ENCODE data around the gene SMCO3. TPM values are rescaled to one million over a fixed set of nuclear protein-coding genes. Genes with fewer than 3 reads are reported as not detected.

The SMCO3 gene
- total and polyA plus RNA-seq, 2 of the 13 experiments (the other 11 are each of a cell fraction or from before 2014, with no cell fraction given), result 0.29 to 0.42 TPM

DNA sequence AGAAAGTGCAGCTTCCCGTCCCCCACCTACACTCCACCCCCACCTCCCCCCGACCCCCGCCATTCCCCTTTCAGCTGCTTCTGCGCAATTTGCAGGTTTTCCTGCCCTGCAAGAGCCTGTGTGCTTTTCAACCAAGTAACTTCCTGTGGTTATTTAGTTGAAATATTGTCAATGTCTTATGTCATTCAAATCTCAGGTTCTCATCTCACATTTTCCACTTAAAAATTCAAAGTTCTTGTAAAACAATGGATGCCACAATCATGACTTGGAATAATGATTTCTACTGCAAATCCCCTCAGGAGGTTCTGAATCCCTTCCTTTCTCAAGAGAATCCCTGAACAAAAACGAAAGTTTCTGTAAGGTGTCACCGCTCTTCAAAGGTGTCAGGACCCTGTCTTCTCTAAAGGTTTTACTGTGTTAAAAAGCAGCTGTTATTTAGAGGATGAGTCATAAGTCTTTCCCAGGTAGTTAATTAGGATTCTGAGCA lies 42.3 kb downstream of the SMCO3 start:
- Histone ChIP-seq H2AFZ (ENCODE audit: low read length) (peak overlapping the region; percentile 50), H3K4me2 (ENCODE audit: low read depth, low read length) (peak overlapping the region; percentile 62), H3K36me3 (replicated peaks in 1 of 2; ENCODE audit: control insufficient read depth in 1 of 2, insufficient read depth in 2 of 2, low read length in 2 of 2) (no peaks in the 10 kb centered on the region), H3K9ac (ENCODE audit: insufficient read depth, low read depth, low read length) (peak overlapping the region; percentile 86), H4K20me1 (ENCODE audit: insufficient read depth, low read length) (no peaks in the 10 kb centered on the region; the same call in 1 of the 2 replicates), H3K27me3 (ENCODE audit: control insufficient read depth in 1 of 2, insufficient read depth in 2 of 2, low read length in 2 of 2) (no peaks in the 10 kb centered on the region; a peak in 1 of 5 replicates), H3K27ac (ENCODE audit: extremely low read length, insufficient read depth, low read length) (peak overlapping the region; percentile 95), H3K4me1 (ENCODE audit: insufficient read depth, low read length) (peaks cover 40% of the 10 kb centered on the region), H3K9me3 (ENCODE audit: low read length) (no peaks in the 10 kb centered on the region), H3K79me2 (ENCODE audit: insufficient read depth, low read length) (peaks cover 32% of the 10 kb centered on the region), H3K4me3 (replicated peaks in 1 of 3; ENCODE audit: insufficient read depth in 1 of 3, low read depth in 2 of 3, low read length in 3 of 3) (peak overlapping the region; percentile 70 to 92 (median 79); a peak in 5 of 6 replicates)
- POLR2A ChIA-PET, result interaction anchor here (0.6 to 3.1 kb wide), 17 partner anchors 9 to 1139 kb away, joined by 3 to 71 read pairs (median 6); partner anchors contain the start of genes ART4, C12orf60, DERA and WBP11
- in situ Hi-C loops (cut with HindIII; ENCODE audit: extremely low pct_ligation_motif_present, low pct_unique_long_range_greater_than_20kb) (no loop called here), intact Hi-C loops (cut with micrococcal nuclease; ENCODE audit: unreplicated experiment) (loop anchor here (1.0 to 10.0 kb wide), 3 partner anchors 32 to 1113 kb away; partner anchors contain the start of genes ART4, C12orf60, STRAP and WBP11)
- no peak for ATAC-seq
- no TSS peak for BruUV-seq (replicated peaks)
- peak; percentile 55 for FAIRE-seq
- WGBS (ENCODE audit: low lambda C conversion rate), result 8% methylated on average over 6 of the region's 6 CpGs
- CTCF ChIA-PET (ENCODE audit: low intra/inter-chr PET ratio, low total read pairs), result no interaction called here
- DNase-seq (ENCODE audit: low spot score), result no peak
- TF ChIP-seq MTF1 (CRISPR knock-in tag; IDR thresholded peaks at IDR 0.05) (no peak), KMT2A (CRISPR knock-in tag; IDR thresholded peaks at IDR 0.05) (no peak), ZFAT (CRISPR knock-in tag; conservative IDR thresholded peaks at IDR 0.05) (no peak), KMT2B (CRISPR knock-in tag; IDR thresholded peaks at IDR 0.05) (no peak), HOXA5 (CRISPR knock-in tag; IDR thresholded peaks at IDR 0.05) (no peak), ZNF34 (CRISPR knock-in tag; IDR thresholded peaks at IDR 0.05; ENCODE audit: borderline replicate concordance) (no peak), ZNF556 (CRISPR knock-in tag; IDR thresholded peaks at IDR 0.05; ENCODE audit: borderline replicate concordance) (no peak), FOXP1 (IDR thresholded peaks at IDR 0.05) (no peak), FOXP1 (CRISPR knock-in tag; IDR thresholded peaks at IDR 0.05) (no peak), SIN3B (IDR thresholded peaks at IDR 0.05; ENCODE audit: low read length) (no peak), ZFP62 (CRISPR knock-in tag; IDR thresholded peaks at IDR 0.05) (no peak), BRD4 (CRISPR knock-in tag; IDR thresholded peaks at IDR 0.05) (no peak)
- TF ChIP-seq, protein P1, sequence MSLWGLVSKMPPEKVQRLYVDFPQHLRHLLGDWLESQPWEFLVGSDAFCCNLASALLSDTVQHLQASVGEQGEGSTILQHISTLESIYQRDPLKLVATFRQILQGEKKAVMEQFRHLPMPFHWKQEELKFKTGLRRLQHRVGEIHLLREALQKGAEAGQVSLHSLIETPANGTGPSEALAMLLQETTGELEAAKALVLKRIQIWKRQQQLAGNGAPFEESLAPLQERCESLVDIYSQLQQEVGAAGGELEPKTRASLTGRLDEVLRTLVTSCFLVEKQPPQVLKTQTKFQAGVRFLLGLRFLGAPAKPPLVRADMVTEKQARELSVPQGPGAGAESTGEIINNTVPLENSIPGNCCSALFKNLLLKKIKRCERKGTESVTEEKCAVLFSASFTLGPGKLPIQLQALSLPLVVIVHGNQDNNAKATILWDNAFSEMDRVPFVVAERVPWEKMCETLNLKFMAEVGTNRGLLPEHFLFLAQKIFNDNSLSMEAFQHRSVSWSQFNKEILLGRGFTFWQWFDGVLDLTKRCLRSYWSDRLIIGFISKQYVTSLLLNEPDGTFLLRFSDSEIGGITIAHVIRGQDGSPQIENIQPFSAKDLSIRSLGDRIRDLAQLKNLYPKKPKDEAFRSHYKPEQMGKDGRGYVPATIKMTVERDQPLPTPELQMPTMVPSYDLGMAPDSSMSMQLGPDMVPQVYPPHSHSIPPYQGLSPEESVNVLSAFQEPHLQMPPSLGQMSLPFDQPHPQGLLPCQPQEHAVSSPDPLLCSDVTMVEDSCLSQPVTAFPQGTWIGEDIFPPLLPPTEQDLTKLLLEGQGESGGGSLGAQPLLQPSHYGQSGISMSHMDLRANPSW (CRISPR knock-in tag; IDR thresholded peaks at IDR 0.05; ENCODE audit: borderline replicate concordance), result no peak
- TF ChIP-seq, protein P2, sequence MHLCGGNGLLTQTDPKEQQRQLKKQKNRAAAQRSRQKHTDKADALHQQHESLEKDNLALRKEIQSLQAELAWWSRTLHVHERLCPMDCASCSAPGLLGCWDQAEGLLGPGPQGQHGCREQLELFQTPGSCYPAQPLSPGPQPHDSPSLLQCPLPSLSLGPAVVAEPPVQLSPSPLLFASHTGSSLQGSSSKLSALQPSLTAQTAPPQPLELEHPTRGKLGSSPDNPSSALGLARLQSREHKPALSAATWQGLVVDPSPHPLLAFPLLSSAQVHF (CRISPR knock-in tag; IDR thresholded peaks at IDR 0.05), result no peak
- TF ChIP-seq, protein P3, sequence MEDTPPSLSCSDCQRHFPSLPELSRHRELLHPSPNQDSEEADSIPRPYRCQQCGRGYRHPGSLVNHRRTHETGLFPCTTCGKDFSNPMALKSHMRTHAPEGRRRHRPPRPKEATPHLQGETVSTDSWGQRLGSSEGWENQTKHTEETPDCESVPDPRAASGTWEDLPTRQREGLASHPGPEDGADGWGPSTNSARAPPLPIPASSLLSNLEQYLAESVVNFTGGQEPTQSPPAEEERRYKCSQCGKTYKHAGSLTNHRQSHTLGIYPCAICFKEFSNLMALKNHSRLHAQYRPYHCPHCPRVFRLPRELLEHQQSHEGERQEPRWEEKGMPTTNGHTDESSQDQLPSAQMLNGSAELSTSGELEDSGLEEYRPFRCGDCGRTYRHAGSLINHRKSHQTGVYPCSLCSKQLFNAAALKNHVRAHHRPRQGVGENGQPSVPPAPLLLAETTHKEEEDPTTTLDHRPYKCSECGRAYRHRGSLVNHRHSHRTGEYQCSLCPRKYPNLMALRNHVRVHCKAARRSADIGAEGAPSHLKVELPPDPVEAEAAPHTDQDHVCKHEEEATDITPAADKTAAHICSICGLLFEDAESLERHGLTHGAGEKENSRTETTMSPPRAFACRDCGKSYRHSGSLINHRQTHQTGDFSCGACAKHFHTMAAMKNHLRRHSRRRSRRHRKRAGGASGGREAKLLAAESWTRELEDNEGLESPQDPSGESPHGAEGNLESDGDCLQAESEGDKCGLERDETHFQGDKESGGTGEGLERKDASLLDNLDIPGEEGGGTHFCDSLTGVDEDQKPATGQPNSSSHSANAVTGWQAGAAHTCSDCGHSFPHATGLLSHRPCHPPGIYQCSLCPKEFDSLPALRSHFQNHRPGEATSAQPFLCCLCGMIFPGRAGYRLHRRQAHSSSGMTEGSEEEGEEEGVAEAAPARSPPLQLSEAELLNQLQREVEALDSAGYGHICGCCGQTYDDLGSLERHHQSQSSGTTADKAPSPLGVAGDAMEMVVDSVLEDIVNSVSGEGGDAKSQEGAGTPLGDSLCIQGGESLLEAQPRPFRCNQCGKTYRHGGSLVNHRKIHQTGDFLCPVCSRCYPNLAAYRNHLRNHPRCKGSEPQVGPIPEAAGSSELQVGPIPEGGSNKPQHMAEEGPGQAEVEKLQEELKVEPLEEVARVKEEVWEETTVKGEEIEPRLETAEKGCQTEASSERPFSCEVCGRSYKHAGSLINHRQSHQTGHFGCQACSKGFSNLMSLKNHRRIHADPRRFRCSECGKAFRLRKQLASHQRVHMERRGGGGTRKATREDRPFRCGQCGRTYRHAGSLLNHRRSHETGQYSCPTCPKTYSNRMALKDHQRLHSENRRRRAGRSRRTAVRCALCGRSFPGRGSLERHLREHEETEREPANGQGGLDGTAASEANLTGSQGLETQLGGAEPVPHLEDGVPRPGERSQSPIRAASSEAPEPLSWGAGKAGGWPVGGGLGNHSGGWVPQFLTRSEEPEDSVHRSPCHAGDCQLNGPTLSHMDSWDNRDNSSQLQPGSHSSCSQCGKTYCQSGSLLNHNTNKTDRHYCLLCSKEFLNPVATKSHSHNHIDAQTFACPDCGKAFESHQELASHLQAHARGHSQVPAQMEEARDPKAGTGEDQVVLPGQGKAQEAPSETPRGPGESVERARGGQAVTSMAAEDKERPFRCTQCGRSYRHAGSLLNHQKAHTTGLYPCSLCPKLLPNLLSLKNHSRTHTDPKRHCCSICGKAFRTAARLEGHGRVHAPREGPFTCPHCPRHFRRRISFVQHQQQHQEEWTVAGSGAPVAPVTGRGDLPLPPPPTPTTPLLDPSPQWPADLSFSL (CRISPR knock-in tag; IDR thresholded peaks at IDR 0.05), result no peak
- TF ChIP-seq, protein P4, sequence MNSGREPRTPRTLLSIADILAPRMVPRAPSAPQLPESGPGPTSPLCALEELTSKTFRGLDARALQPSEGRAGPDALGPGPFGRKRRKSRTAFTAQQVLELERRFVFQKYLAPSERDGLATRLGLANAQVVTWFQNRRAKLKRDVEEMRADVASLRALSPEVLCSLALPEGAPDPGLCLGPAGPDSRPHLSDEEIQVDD (CRISPR knock-in tag; IDR thresholded peaks at IDR 0.05; ENCODE audit: borderline replicate concordance), result no peak
